A673 (cell line): Measurements from ENCODE around the gene NTSR2.

Experiments
- CTCF ChIP-seq: fragments of 300-800, 200-600 bp; sonication (generic); conservative IDR thresholded peaks from 2 replicates; pipeline ENCODE4 v1.5.1; 2017; ENCODE audit warnings: low read depth, mild to moderate bottlenecking, antibody characterized with exemption, low read length, moderate library complexity, mixed read lengths
- EZH2 ChIP-seq: fragments of 200-600 bp; sonication (generic); IDR thresholded peaks from 2 replicates; pipeline ENCODE4 v1.6.1; 2017; ENCODE audit warnings: borderline replicate concordance, low read depth, mild to moderate bottlenecking, mixed read lengths, antibody characterized with exemption, low read length; ENCODE audit not compliant: poor library complexity, severe bottlenecking

- TF ChIP-seq CTCF (no peak), EZH2 (no peak)
These were observed 54.8 kb downstream of the NTSR2 start for GRCh38 chr2:11615209-11615608.
